NCI-H2029 (cell line): ENCODE results near the gene RPL13A.

Source experiments
- DNase-seq: peaks from one replicate; lab custom pipeline; 2025; lab: John Stamatoyannopoulos, UW

Gene RPL13A

DNA sequence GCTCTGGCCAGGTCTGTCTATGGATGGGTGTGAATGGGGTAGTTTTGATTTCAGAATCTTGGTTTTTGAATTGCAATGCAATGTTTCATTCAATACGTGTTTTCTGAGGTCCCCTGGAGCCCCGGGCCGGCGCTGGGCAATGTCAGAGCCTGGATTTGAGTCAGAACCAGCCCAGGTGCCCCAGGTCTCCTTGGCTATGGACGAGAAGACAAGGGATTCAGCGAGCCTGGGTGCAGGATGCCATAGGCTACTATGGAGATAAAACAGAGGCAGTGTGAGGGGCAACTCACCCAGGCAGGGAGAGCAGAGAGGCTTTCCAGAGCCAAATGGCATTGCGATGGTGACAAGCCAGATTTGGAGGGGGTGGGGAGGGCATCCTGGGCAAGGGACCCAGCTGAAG lies 1.2 kb upstream of the RPL13A start:
- no peak for DNase-seq

DNA sequence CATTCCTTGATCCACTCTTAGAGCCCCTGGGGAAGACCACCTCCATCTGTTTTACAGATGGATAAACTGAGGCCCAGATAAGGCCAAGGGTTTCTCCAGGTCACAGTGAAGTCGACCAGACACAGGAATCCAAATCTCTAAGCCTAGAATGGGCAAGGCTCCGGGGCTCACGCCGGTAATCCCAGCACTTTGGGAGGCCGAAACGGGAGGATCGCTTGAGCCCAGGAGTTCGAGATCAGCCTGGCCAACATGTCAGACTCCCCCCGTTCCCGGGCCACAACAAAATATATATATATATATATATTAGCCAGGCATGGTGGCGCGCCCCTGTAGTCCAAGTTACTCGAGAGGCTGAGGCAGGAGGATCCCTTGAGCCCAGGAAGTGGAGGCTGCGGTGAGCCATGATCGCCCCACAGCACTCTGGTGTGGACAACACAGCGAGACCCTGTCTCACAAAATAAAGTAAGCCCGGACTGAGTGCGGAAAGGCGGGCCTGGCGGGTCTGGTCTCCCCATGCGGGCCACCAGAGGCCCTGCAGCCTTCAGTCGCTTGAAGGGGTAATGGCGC lies 615 bp upstream of the RPL13A start:
- no peak for DNase-seq

DNA sequence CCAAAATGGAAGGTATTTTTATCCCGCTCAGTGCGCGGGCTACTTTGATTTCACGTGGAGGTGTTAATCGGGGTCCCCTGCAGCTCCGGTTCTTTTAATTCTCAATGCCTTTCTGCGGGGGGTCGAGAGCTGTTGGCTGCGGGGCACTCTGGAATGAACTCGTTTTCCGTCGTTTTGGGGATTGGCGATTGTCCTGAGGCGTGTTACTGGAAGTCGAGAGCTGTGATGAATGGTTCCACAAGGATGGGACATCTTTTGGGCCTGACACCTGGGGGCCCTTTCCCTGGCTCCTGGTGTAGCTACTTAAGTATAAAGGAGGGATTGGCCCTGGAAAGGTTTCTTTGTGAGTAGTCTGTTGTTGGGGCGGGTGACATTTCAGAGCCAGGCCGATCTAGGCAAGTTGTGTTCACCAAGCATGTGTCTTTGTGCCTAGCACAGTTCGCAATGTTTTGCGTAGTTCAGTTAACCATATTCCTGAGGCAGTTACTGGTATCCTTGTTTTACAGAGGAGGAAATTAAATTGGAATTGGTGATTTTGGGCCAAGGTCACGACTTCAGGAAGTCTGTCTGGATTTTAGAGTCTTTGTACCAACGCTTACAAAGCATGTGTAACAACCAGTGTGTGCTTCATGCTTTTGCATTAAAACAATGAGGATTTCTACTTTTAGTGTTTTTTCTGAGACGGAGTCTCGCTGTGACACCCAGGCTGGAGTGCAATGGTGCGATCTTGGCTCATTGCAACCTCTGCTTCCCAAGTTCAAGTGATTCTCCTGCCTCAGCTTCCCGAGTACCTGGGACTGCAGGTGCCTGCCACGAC lies 846 bp downstream of the RPL13A start:
- no peak for DNase-seq

DNA sequence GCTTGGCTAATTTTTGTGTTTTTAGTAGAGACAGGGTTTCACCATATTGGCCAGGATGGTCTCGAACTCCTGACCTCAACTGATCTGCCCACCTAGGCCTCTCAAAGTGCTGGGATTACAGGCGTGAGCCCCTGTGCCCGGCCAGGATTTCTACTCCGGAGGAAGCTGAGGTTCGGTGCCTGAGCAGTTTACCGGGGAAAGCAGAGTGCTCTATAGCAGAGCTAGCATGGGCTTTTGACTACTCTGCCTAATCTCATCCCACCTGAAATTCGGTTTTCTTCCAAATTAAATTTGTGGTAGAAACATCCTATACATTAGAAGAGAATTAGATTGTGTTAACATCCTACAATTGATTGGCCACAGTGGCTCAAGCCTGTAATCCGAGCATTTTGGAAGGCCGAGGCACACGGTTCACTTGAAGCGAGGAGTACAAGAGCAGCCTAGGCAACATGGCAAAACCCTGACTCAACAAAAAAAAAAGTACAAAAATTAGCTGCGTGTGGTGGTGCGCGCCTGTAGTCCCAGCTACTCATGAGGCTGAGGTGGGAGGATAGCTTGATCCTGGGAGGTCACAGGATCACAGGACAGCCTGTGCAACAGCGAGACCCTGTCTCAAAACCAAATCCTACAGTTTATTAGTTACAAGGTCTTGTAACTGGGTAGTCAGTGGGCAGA lies 1.6 kb downstream of the RPL13A start:
- DNase-seq: no peak

DNA sequence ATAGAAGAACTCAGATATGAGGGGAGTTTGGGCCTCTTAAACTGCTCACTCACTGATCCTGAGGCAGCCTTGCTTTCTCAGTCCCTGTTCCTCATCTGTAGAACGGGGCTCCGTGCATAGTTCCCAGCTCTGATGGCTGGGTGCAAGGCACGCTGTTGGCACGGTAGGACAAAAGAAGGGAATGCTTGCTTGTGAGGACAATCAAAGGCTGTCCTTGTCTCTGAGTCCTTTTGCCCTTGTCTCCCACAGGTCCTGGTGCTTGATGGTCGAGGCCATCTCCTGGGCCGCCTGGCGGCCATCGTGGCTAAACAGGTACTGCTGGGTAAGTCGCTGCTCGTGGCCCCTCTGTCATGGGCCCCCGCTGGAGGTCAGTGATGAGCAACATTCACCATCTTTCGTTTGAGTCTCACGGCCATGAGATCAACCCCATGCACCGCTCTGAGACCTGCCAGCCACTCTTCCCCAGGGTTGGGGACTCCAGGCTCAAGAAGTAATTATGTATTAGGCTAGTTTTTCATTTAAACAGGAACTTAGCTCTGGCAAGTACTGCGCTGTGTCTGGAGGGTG lies 2.3 kb downstream of the RPL13A start:
- DNase-seq: no peak

DNA sequence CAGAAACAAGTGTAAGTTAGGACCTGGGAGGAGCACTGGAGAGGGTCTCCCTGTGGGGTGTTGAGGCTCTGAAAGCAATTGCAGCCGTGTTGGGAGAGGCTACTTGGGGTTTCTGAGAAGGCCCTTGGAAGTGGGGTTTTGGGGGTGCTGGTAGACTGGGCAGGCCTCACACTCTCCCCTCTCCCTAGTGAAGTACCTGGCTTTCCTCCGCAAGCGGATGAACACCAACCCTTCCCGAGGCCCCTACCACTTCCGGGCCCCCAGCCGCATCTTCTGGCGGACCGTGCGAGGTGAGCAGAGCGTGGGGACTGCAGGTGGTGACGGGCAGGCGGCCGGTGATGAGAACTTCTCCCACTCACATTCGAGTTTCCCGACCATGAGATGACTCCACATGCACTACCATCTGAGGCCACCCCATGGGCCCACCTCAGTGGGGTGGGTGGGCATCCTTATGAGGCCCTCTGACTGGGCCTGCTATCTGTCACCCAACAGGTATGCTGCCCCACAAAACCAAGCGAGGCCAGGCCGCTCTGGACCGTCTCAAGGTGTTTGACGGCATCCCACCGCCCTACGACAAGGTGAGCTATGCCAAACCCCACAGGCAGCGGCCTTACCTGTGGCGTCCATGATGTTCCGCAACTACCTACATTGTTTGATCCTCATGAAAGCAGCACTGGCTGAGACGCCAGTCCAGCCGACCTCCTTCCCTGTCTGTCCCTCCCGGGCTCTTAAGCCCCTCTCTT lies 3.0 kb downstream of the RPL13A start:
- DNase-seq: no peak

DNA sequence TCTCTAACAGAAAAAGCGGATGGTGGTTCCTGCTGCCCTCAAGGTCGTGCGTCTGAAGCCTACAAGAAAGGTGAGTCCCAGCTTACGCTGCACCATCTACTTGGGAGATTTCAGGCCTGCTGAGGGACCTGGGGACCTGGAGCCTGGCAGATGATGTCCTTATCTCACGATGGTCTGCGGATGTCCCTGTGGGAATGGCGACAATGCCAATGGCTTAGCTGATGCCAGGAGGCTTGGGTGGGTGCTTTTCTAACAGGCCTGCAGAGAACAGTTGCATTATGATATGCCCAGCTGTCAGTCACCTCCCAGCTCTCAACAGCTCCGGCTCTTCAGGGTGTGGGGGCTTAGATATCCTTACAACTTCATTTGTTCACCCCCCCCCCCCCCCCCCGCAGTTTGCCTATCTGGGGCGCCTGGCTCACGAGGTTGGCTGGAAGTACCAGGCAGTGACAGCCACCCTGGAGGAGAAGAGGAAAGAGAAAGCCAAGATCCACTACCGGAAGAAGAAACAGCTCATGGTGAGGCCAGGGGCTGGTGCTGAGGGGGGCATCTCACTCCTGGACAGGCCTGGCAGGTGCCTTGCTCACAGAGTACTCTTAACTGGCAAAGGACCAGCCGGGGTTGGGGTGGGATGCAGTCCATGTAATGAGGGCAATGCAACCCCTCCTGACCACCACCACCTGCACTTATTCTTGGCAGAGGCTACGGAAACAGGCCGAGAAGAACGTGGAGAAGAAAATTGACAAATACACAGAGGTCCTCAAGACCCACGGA lies 3.8 kb downstream of the RPL13A start:
- no peak for DNase-seq

DNA sequence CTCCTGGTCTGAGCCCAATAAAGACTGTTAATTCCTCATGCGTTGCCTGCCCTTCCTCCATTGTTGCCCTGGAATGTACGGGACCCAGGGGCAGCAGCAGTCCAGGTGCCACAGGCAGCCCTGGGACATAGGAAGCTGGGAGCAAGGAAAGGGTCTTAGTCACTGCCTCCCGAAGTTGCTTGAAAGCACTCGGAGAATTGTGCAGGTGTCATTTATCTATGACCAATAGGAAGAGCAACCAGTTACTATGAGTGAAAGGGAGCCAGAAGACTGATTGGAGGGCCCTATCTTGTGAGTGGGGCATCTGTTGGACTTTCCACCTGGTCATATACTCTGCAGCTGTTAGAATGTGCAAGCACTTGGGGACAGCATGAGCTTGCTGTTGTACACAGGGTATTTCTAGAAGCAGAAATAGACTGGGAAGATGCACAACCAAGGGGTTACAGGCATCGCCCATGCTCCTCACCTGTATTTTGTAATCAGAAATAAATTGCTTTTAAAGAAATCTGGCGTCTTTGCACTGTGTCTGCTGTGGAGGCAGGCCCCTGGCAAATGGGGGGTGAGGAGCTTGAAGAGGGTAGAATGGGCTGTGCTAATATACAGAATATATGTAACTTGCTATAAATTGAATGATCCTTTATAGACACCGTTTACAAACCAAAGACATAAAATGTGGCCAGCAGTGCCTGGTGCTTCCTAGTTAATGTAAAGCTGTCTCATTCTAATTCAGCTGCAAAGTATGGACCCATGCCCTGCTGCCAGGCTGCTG lies 4.6 kb downstream of the RPL13A start:
- DNase-seq: no peak

DNA sequence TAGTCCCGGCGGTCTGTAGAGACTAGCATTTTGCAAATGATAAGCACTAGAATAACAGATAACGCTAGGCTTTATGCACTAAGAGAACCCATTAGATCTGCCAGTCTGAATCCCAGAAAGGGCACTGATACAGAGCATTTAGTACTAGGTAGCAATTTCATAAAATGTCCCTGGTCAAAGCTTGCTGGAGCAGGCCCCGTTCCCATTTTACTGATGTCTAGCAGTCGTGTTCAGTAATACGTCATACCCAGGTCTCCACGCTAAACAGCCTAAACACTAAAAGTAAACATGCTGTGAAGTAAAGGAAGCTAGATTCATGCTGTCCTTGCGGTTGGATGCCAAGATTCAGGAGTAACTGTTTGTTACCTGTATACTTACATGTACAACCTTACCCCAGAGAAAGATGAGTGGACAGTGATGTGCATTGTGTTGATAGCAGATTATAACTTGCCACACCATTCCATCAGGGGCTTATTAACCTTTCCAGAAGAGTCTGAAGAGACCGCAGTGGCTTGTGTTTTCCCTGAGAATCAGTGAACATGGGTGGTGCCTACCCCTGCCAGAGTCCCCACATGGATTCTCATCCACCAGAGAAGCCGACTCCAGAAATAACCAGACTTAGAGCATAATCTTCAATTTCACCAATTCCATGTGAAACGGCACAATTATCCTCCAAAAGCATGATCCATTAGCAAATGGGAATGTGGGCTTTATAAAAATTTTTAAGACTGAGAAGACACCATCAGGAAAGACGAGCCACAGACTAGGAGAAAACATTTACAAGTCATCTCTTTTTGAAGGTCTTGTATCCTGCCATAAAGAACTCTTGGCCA lies 5.4 kb downstream of the RPL13A start:
- DNase-seq: no peak

DNA sequence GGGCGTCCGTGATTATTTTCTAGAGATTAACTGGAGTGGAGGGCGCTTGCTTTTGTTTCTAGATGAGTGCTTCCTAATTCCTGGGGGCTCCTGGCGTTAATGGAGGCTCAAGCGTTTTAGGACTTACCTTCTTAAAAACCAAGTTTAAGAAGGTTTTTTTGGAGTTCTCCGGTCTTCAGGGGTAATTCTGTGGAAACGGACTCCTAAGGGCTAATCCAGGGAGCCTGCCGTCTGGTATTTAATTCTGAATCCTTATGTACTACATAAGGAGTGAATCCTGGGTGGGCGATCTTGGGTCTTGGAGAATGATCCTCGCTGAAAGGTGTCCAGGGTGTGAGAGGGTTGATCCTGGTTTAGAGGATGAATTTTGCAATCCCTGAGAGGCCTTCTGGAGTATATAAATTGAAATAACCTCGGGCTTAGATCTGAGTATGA lies 9.2 kb downstream of the RPL13A start:
- no peak for DNase-seq

DNA sequence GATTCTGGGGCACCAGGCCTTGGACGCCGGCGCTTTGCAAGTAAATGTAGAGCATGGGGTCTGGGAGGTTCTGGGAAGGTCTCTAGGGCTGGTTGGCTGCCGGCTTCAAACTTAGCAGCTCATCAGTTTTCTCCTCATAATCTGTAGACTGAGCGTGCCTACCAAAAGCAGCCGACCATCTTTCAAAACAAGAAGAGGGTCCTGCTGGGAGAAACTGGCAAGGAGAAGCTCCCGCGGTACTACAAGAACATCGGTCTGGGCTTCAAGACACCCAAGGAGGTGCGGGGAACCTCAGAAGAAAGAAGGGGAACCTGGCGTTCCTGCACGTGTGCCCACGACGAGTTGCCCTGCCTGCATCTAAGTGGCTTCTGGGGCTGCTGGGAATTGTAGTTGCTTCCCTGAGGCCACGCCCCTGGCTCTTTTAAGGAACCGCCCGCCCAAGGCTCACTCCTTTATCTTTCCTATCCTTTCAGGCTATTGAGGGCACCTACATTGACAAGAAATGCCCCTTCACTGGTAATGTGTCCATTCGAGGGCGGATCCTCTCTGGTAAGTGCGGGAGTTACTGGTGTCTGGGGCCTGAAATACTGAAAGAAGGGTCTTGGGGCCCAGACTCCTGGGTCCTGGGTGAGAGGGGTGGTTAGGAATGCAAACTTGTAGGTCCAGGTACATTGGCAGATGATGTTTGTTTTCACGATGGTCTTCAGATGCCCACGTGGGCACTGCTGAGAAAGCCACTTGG lies 9.8 kb downstream of the RPL13A start:
- DNase-seq: peak; percentile 36

DNA sequence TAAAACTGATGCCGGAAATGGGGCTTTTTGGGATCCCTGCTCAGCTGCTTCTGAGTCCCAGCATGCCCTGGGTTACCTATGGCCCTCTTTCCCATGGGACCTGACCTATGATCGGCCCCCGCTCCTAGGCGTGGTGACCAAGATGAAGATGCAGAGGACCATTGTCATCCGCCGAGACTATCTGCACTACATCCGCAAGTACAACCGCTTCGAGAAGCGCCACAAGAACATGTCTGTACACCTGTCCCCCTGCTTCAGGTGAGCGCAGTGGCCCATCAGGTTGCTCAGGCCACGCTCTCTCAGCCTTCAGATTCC lies 10.3 kb downstream of the RPL13A start:
- DNase-seq: no peak

DNA sequence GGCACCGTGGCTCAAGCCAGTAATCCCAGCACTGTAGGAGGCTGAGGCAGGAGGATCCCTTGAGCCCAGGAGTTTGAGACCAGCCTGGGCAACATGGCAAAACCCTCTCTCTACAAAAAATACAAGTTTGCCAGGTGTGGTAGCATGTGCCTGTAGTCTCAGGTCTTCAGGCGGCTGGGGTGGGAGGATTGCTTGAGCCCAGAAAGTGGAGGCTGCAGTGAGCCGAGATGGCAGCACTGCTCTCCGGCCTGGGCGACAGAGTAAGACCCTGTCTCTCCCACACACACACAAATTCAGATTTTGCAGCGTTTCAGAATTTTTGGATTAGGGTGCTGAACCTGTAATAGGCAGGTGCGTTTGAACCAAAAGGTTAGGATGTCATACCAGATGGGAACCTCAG lies 11.1 kb downstream of the RPL13A start:
- DNase-seq: no peak

DNA sequence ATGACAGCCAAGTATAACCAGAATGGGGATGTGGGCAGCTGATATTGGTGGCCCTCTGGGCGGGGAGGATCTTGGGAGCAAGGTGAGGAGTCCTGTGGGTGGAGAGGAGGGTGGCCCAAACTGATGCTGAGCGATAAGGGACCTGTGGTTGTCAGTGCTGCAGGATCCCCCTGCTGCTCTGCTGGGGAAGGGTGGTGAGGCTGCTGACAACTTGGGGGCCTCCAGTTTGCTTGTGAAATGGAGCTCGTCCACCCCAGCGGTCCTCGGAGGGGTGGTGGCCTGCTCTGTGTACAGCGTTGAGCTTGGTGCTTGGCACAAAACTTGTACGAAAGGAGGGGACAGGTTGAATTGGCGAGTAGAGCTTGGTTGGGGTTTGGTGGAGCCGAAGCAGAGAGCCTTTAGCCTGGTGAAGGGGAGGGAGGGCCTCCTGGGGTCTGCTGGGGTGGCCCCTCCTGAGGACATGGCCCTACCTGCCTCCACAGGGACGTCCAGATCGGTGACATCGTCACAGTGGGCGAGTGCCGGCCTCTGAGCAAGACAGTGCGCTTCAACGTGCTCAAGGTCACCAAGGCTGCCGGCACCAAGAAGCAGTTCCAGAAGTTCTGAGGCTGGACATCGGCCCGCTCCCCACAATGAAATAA lies 11.7 kb downstream of the RPL13A start:
- no peak for DNase-seq

DNA sequence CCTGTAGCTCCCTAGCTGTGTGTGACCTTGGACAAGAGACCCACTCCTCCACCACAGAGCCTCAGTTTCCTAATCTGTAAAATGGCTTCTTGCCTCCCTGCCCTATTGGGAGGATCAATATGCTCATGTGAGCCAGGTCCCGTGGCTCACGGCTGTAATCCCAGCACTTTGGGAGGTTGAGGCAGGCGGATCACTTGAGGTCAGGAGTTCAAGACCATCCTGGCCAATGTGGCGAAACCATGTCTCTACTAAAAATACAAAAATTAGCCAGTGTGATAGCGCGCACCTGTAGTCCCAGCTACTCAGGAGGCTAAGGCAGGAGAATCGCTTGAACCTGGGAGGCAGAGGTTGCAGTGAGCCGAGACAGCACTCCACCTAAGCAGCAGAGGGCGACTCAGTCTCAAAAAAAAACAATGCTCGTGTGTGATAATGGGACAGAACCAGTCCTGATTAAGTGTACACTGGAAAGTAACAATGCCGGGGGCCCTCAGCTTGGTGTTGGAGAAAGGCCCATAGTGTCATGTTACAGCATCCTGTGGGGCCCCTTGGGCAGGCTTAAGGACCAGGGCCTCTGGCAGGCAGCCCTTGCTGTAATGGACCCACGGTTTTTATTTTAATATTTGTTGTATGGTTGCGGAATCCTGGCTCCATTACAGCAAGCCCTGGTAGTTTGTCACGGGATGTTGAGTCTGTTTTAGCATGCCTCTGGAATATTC lies 15.6 kb downstream of the RPL13A start:
- peak; percentile 78 for DNase-seq

DNA sequence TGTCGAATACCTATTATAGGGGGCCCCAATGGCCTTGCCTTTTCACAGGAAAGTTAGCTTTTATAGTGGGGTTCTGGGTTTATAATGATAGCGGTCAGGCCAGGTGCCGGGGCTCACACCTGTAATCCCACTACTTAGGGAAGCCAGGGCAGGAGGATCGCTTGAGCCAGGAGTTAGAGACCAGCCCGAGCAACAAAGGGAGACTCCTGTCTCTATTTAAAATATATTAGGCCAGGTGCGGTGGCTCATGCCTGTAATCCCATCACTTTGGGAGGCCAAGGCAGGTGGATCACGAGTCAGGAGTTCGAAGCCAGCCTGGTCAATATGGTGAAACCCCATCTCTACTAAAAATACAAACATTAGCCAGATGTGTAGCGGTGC lies 16.2 kb downstream of the RPL13A start:
- DNase-seq: no peak

DNA sequence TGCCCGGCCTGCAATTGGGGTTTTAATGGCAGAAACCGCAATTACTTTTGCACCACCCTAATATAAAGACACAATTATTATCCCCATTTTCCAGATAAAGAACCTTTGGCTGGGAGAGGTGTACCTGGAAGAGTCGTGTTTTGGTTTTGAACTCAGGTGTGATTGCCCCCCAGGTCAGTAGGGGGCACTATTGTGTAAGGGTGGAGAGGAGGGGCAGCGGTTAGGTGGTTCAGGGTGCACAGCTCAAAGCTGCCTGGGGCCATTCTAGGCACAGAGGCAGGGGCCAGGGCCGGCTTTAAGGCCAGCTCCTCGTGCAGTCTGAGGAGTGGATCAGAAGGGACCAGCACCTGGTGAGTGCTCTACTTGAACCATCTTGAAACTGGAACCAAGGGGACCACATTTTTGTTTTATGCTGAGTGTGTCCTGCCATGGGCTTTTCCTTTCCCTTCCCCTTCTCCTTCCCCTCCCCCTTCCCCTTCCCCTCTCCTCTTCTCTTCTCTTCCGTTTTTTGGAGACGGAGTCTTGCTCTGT lies 19.2 kb downstream of the RPL13A start:
- DNase-seq: peak; percentile 26
